HepG2 (cell line): Measurements from ENCODE around the gene SLC25A11. TPM values are rescaled to one million over a fixed set of nuclear protein-coding genes. Genes with fewer than 3 reads are reported as not detected.

Experiments
- PRDM15 ChIP-seq: sonication (generic); formaldehyde crosslinking; IDR thresholded peaks from 2 replicates; pipeline ENCODE4 v1.4.0; 2020; ENCODE audit warnings: missing genetic modification reagents
- RXRA ChIP-seq: sonication (generic); formaldehyde crosslinking; IDR thresholded peaks from 2 replicates; pipeline ENCODE4 v1.5.1; 2020; ENCODE audit warnings: missing genetic modification reagents
- SYNCRIP ChIP-seq: fragments of 200-400 bp; formaldehyde crosslinking; IDR thresholded peaks from 2 replicates; pipeline ENCODE4 v1.6.1; 2018; ENCODE audit warnings: mild to moderate bottlenecking, low read depth, low read length; ENCODE audit not compliant: insufficient read depth
- TARDBP ChIP-seq: sonication (generic); formaldehyde crosslinking; IDR thresholded peaks from 2 replicates; pipeline ENCODE4 v1.8.0; 2022; ENCODE audit warnings: mild to moderate bottlenecking, missing genetic modification reagents
- THYN1 ChIP-seq: sonication (generic); formaldehyde crosslinking; IDR thresholded peaks from 2 replicates; pipeline ENCODE4 v1.8.1; 2023; ENCODE audit warnings: low read depth, mild to moderate bottlenecking, moderate library complexity, missing genetic modification reagents, borderline replicate concordance
- ZNF335 ChIP-seq: sonication (generic); formaldehyde crosslinking; IDR thresholded peaks from 2 replicates; pipeline ENCODE4 v1.4.0; 2020; ENCODE audit warnings: missing genetic modification reagents
- ZNF441 ChIP-seq: sonication (generic); formaldehyde crosslinking; IDR thresholded peaks from 2 replicates; pipeline ENCODE4 v1.7.0; 2021; ENCODE audit warnings: missing genetic modification reagents, borderline replicate concordance
- ZNF691 ChIP-seq: sonication (generic); formaldehyde crosslinking; IDR thresholded peaks from 2 replicates; pipeline ENCODE4 v1.4.0; 2020; ENCODE audit warnings: missing genetic modification reagents, low read depth, mild to moderate bottlenecking, borderline replicate concordance
- ZNF7 ChIP-seq: IDR thresholded peaks from 2 replicates; pipeline ENCODE4 v1.6.1; 2016; ENCODE audit warnings: missing biosample characterization, missing genetic modification reagents
- polyA plus RNA-seq, 8 experiments: library from polyadenylated mRNA; depleted of rRNA in 3 of 8; stranded (reverse) in 7 of 8; unstranded in 1 of 8; fragments of >200 nt; fragmentation: Illumina TruSeq in 4 of 8; extraction: Trizol in 4 of 8; gene quantifications; 2 replicates each; pipeline versions ENCODE4 v1.2.1 to v1.2.3, GENCODE V29; 2011 to 2016; ENCODE audit warnings: low read depth in 4 of 8, missing spikeins in 1 of 8, mixed read lengths in 1 of 8; ENCODE audit not compliant: insufficient read depth in 1 of 8
- total RNA-seq, 5 experiments: library from RNA; depleted of rRNA; stranded (reverse); fragments of >200 nt; fragmentation: Illumina TruSeq; extraction: Trizol; gene quantifications; 2 replicates each; pipeline ENCODE4 v1.2.3, GENCODE V29; 2016; ENCODE audit warnings: low read depth in 1 of 5
- TF ChIP-seq, protein P1 (sequence below): sonication (generic); formaldehyde crosslinking; IDR thresholded peaks from 2 replicates; pipeline ENCODE4 v1.4.0; 2020; ENCODE audit warnings: mild to moderate bottlenecking, missing genetic modification reagents
- TF ChIP-seq, protein P2 (sequence below): sonication (generic); formaldehyde crosslinking; conservative IDR thresholded peaks from 2 replicates; pipeline ENCODE4 v1.4.0; 2020; ENCODE audit warnings: missing genetic modification reagents
- TF ChIP-seq, protein P3 (sequence below): sonication (generic); formaldehyde crosslinking; IDR thresholded peaks from 2 replicates; pipeline ENCODE4 v1.5.1; 2020; ENCODE audit warnings: mild to moderate bottlenecking, missing genetic modification reagents, borderline replicate concordance

Gene SLC25A11
- total and polyA plus RNA-seq, 2 of the 13 experiments (the other 11 are each of a cell fraction or from before 2014, with no cell fraction given): 35.4 to 47.2 TPM

GRCh38 chr17:4986951-4987766 lies 47.3 kb upstream of the SLC25A11 start, which contains the start of gene CAMTA2 (continued):
- TF ChIP-seq PRDM15 (CRISPR knock-in tag): no peak
- TF ChIP-seq, protein P1, sequence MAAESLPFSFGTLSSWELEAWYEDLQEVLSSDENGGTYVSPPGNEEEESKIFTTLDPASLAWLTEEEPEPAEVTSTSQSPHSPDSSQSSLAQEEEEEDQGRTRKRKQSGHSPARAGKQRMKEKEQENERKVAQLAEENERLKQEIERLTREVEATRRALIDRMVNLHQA (CRISPR knock-in tag): no peak
- 0 out of 2 replicates have a peak, but pooled peaks have one; percentile 38 for TF ChIP-seq ZNF441 (CRISPR knock-in tag)
- no peak for TF ChIP-seq SYNCRIP
- no peak for TF ChIP-seq ZNF7 (CRISPR knock-in tag)
- no peak; the same call in 1 of the 2 replicates for TF ChIP-seq ZNF691
- TF ChIP-seq THYN1 (CRISPR knock-in tag): no peak
- 0 out of 2 replicates have a peak, but pooled peaks have one; percentile 19 for TF ChIP-seq ZNF335 (CRISPR knock-in tag)
- TF ChIP-seq, protein P2, sequence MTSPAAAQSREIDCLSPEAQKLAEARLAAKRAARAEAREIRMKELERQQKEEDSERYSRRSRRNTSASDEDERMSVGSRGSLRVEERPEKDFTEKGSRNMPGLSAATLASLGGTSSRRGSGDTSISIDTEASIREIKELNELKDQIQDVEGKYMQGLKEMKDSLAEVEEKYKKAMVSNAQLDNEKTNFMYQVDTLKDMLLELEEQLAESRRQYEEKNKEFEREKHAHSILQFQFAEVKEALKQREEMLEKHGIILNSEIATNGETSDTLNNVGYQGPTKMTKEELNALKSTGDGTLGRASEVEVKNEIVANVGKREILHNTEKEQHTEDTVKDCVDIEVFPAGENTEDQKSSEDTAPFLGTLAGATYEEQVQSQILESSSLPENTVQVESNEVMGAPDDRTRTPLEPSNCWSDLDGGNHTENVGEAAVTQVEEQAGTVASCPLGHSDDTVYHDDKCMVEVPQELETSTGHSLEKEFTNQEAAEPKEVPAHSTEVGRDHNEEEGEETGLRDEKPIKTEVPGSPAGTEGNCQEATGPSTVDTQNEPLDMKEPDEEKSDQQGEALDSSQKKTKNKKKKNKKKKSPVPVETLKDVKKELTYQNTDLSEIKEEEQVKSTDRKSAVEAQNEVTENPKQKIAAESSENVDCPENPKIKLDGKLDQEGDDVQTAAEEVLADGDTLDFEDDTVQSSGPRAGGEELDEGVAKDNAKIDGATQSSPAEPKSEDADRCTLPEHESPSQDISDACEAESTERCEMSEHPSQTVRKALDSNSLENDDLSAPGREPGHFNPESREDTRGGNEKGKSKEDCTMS (CRISPR knock-in tag): no peak
- TF ChIP-seq, protein P3, sequence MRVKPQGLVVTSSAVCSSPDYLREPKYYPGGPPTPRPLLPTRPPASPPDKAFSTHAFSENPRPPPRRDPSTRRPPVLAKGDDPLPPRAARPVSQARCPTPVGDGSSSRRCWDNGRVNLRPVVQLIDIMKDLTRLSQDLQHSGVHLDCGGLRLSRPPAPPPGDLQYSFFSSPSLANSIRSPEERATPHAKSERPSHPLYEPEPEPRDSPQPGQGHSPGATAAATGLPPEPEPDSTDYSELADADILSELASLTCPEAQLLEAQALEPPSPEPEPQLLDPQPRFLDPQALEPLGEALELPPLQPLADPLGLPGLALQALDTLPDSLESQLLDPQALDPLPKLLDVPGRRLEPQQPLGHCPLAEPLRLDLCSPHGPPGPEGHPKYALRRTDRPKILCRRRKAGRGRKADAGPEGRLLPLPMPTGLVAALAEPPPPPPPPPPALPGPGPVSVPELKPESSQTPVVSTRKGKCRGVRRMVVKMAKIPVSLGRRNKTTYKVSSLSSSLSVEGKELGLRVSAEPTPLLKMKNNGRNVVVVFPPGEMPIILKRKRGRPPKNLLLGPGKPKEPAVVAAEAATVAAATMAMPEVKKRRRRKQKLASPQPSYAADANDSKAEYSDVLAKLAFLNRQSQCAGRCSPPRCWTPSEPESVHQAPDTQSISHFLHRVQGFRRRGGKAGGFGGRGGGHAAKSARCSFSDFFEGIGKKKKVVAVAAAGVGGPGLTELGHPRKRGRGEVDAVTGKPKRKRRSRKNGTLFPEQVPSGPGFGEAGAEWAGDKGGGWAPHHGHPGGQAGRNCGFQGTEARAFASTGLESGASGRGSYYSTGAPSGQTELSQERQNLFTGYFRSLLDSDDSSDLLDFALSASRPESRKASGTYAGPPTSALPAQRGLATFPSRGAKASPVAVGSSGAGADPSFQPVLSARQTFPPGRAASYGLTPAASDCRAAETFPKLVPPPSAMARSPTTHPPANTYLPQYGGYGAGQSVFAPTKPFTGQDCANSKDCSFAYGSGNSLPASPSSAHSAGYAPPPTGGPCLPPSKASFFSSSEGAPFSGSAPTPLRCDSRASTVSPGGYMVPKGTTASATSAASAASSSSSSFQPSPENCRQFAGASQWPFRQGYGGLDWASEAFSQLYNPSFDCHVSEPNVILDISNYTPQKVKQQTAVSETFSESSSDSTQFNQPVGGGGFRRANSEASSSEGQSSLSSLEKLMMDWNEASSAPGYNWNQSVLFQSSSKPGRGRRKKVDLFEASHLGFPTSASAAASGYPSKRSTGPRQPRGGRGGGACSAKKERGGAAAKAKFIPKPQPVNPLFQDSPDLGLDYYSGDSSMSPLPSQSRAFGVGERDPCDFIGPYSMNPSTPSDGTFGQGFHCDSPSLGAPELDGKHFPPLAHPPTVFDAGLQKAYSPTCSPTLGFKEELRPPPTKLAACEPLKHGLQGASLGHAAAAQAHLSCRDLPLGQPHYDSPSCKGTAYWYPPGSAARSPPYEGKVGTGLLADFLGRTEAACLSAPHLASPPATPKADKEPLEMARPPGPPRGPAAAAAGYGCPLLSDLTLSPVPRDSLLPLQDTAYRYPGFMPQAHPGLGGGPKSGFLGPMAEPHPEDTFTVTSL: no peak; the same call in 1 of the 2 replicates
- no peak for TF ChIP-seq TARDBP (CRISPR knock-in tag)
- peak; percentile 61 for TF ChIP-seq RXRA (CRISPR knock-in tag)
